Renal pelvis (tissue), 12 donors: Measurements from ENCODE around the gene ADPRS. TPM values are rescaled to one million over a fixed set of nuclear protein-coding genes. Genes with fewer than 3 reads are reported as not detected.

Source experiments
- DNase-seq: peaks from one replicate; pipeline ENCODE4 v3.0.0-alpha.2; 2013
- long read RNA-seq, 16 experiments: transcript quantifications; one replicate each; lab custom pipeline, GENCODE V29; 2026
- polyA plus RNA-seq, 3 donors: library from polyadenylated mRNA; unstranded; fragments of 120-200 nt; gene quantifications; one replicate each; pipeline ENCODE4 v1.2.1, GENCODE V29; 2013; ENCODE audit not compliant: insufficient read length in 3 of 3

The ADPRS gene
- polyA plus RNA-seq, result 10 to 100 TPM; 35.6 to 40.0 (median 36.8) TPM
- long read RNA-seq, donor 1, transcript ADPRHL2-201 (6 exons, 1,668 nt), result major isoform, 22 of 22 reads
- long read RNA-seq, donor 1, partial matches to known transcripts, result 0 of 22 reads
- long read RNA-seq, donor 1, other reads (novel, unspliced or antisense), result 0 of 22 reads
- long read RNA-seq, donor 2, transcript ADPRHL2-201 (6 exons, 1,668 nt), result major isoform, 27 of 47 reads
- long read RNA-seq, donor 2, partial matches to known transcripts, result 20 of 47 reads
- long read RNA-seq, donor 2, other reads (novel, unspliced or antisense), result 0 of 47 reads
- long read RNA-seq, donor 3, transcript ADPRHL2-201 (6 exons, 1,668 nt), result major isoform, 18 of 48 reads
- long read RNA-seq, donor 3, partial matches to known transcripts, result 30 of 48 reads
- long read RNA-seq, donor 3, other reads (novel, unspliced or antisense), result 0 of 48 reads
- long read RNA-seq, donor 4, transcript ADPRHL2-201 (6 exons, 1,668 nt), result major isoform, 9 of 31 reads
- long read RNA-seq, donor 4, partial matches to known transcripts, result 22 of 31 reads
- long read RNA-seq, donor 4, other reads (novel, unspliced or antisense), result 0 of 31 reads
- long read RNA-seq, donor 5, transcript ADPRHL2-201 (6 exons, 1,668 nt), result major isoform, 9 of 9 reads
- long read RNA-seq, donor 5, partial matches to known transcripts, result 0 of 9 reads
- long read RNA-seq, donor 5, other reads (novel, unspliced or antisense), result 0 of 9 reads
- long read RNA-seq, donor 6, transcript ADPRHL2-201 (6 exons, 1,668 nt), result major isoform, 11 of 23 reads
- long read RNA-seq, donor 6, partial matches to known transcripts, result 12 of 23 reads
- long read RNA-seq, donor 6, other reads (novel, unspliced or antisense), result 0 of 23 reads
- long read RNA-seq, donor 7, transcript ADPRHL2-201 (6 exons, 1,668 nt), result major isoform, 17 of 17 reads
- long read RNA-seq, donor 7, partial matches to known transcripts, result 0 of 17 reads
- long read RNA-seq, donor 7, other reads (novel, unspliced or antisense), result 0 of 17 reads
- long read RNA-seq, donor 8, transcript ADPRHL2-201 (6 exons, 1,668 nt), result major isoform, 8 of 14 reads
- long read RNA-seq, donor 8, partial matches to known transcripts, result 6 of 14 reads
- long read RNA-seq, donor 8, other reads (novel, unspliced or antisense), result 0 of 14 reads
- long read RNA-seq, donor 9, transcript ADPRHL2-201 (6 exons, 1,668 nt), result major isoform, 16 of 32 reads
- long read RNA-seq, donor 9, partial matches to known transcripts, result 16 of 32 reads
- long read RNA-seq, donor 9, other reads (novel, unspliced or antisense), result 0 of 32 reads
- long read RNA-seq, donor 10, transcript ADPRHL2-201 (6 exons, 1,668 nt), result major isoform, 11 of 11 reads
- long read RNA-seq, donor 10, partial matches to known transcripts, result 0 of 11 reads
- long read RNA-seq, donor 10, other reads (novel, unspliced or antisense), result 0 of 11 reads
- long read RNA-seq, donor 11, transcript ADPRHL2-201 (6 exons, 1,668 nt), result major isoform, 7 of 7 reads
- long read RNA-seq, donor 11, partial matches to known transcripts, result 0 of 7 reads
- long read RNA-seq, donor 11, other reads (novel, unspliced or antisense), result 0 of 7 reads
- long read RNA-seq, donor 12, transcript ADPRHL2-201 (6 exons, 1,668 nt), result major isoform, 24 of 50 reads
- long read RNA-seq, donor 12, partial matches to known transcripts, result 26 of 50 reads
- long read RNA-seq, donor 12, other reads (novel, unspliced or antisense), result 0 of 50 reads
- long read RNA-seq, donor 13, transcript ADPRHL2-201 (6 exons, 1,668 nt), result major isoform, 6 of 6 reads
- long read RNA-seq, donor 13, partial matches to known transcripts, result 0 of 6 reads
- long read RNA-seq, donor 13, other reads (novel, unspliced or antisense), result 0 of 6 reads
- long read RNA-seq, donor 14, result 0 reads
- long read RNA-seq, donor 15, transcript ADPRHL2-201 (6 exons, 1,668 nt), result major isoform, 17 of 50 reads
- long read RNA-seq, donor 15, partial matches to known transcripts, result 33 of 50 reads
- long read RNA-seq, donor 15, other reads (novel, unspliced or antisense), result 0 of 50 reads
- long read RNA-seq, donor 16, transcript ADPRHL2-201 (6 exons, 1,668 nt), result major isoform, 18 of 50 reads
- long read RNA-seq, donor 16, partial matches to known transcripts, result 32 of 50 reads
- long read RNA-seq, donor 16, other reads (novel, unspliced or antisense), result 0 of 50 reads

GRCh38 chr1:36088577-36089392 is at the start of gene ADPRS:
ADPRS (plus strand) TSS chr1:36088892; CDS start chr1:36088905, 13 bp downstream.
- DNase-seq, result peak; percentile 86

- no peak for DNase-seq
Observed at GRCh38 chr1:36040238-36040637, 48.5 kb upstream of the ADPRS start.

GRCh38 chr1:36051821-36052220 is 36.9 kb upstream of the ADPRS start:
- no peak for DNase-seq

- no peak for DNase-seq
Observed at GRCh38 chr1:36053978-36054377, 34.7 kb upstream of the ADPRS start.

GRCh38 chr1:36055706-36056105 is 33.0 kb upstream of the ADPRS start:
- DNase-seq, result no peak

GRCh38 chr1:36062315-36062714 is 26.4 kb upstream of the ADPRS start:
- DNase-seq, result no peak

- no peak for DNase-seq
Observed at GRCh38 chr1:36067871-36068270, 20.8 kb upstream of the ADPRS start.

GRCh38 chr1:36068866-36069265 is 19.8 kb upstream of the ADPRS start:
- no peak for DNase-seq

- no peak for DNase-seq
Observed at GRCh38 chr1:36070349-36070748, 18.3 kb upstream of the ADPRS start.

GRCh38 chr1:36076979-36077573 is 11.6 kb upstream of the ADPRS start:
- no peak for DNase-seq

- DNase-seq, result no peak
Observed at GRCh38 chr1:36080236-36080635, 8.5 kb upstream of the ADPRS start.

GRCh38 chr1:36080801-36081200 is 7.9 kb upstream of the ADPRS start:
- DNase-seq, result no peak

GRCh38 chr1:36081926-36082485 is 6.7 kb upstream of the ADPRS start:
- DNase-seq, result no peak

GRCh38 chr1:36083219-36083618 is 5.5 kb upstream of the ADPRS start:
- DNase-seq, result no peak

GRCh38 chr1:36083635-36084496 is 4.8 kb upstream of the ADPRS start, which contains the start of gene TEKT2:
TEKT2 (plus strand) TSS chr1:36084094; CDS start chr1:36084922, 828 bp downstream.
- DNase-seq, result peak; percentile 90

- peak; percentile 40 for DNase-seq
Observed at GRCh38 chr1:36084497-36085115, 4.1 kb upstream of the ADPRS start.

- DNase-seq, result no peak
Observed at GRCh38 chr1:36085126-36085525, 3.6 kb upstream of the ADPRS start.
